Neural progenitor cell (in vitro differentiated cells): ENCODE data around the gene RSRC2.

Experiments used
- CTCF ChIP-seq: fragments of 200-600 bp; sonication (generic); IDR thresholded peaks from 2 replicates; pipeline ENCODE4 v1.5.1; 2017; ENCODE audit warnings: antibody characterized with exemption, mild to moderate bottlenecking
- EZH2 ChIP-seq: fragments of 200-600 bp; sonication (generic); IDR thresholded peaks from 2 replicates; pipeline ENCODE4 v1.6.1; 2017; ENCODE audit warnings: antibody characterized with exemption, mild to moderate bottlenecking, moderate library complexity
- EZH2phosphoT487 ChIP-seq: fragments of 200-600 bp; sonication (generic); IDR thresholded peaks from 2 replicates; pipeline ENCODE4 v1.6.1; 2017; ENCODE audit warnings: antibody characterized with exemption

- no peak for TF ChIP-seq CTCF
- no peak for TF ChIP-seq EZH2
- no peak for TF ChIP-seq EZH2phosphoT487
Measured at GRCh38 chr12:122506393-122506938, 20.3 kb downstream of the RSRC2 start.
